HUES6 (cell line): ENCODE measurements around the gene SH3RF1.

Experiments
- H3K27ac ChIP-seq: 2 replicates; pipeline ENCODE4 v1.7.0; 2013; ENCODE audit warnings: low read depth, mild to moderate bottlenecking, low read length, inconsistent platforms
- H3K27me3 ChIP-seq: 2 replicates; pipeline ENCODE4 v1.6.1; 2013; ENCODE audit warnings: low read length; ENCODE audit not compliant: control insufficient read depth, insufficient read depth
- H3K36me3 ChIP-seq: 2 replicates; pipeline ENCODE4 v1.6.1; 2013; ENCODE audit warnings: low read length; ENCODE audit not compliant: control insufficient read depth, insufficient read depth
- H3K4me1 ChIP-seq: 2 replicates; pipeline ENCODE4 v1.6.1; 2013; ENCODE audit warnings: low read length; ENCODE audit not compliant: control insufficient read depth, insufficient read depth
- H3K4me3 ChIP-seq: 2 replicates; pipeline ENCODE4 v1.5.1; 2013; ENCODE audit warnings: low read depth, low read length
- H3K9ac ChIP-seq: one replicate; pipeline ENCODE4 v1.6.1; 2013; ENCODE audit warnings: mild to moderate bottlenecking, low read length
- H3K9me3 ChIP-seq: 2 replicates; pipeline ENCODE4 v1.6.1; 2013; ENCODE audit warnings: low read depth, low read length; ENCODE audit not compliant: control insufficient read depth, insufficient read depth

SH3RF1 gene

GRCh38 chr4:169249999-169250398 lies 20.8 kb downstream of the SH3RF1 start:
- no peaks in the 10 kb centered on the region for H3K27me3 ChIP-seq
- peaks cover 44% of the 10 kb centered on the region for H3K4me1 ChIP-seq

GRCh38 chr4:169249214-169249973 lies 21.4 kb downstream of the SH3RF1 start:
- Histone ChIP-seq H3K4me1 (peaks cover 44% of the 10 kb centered on the region), H3K4me3 (no peak overlapping the region), H3K27ac (no peak overlapping the region), H3K9ac (no peak overlapping the region), H3K27me3 (no peaks in the 10 kb centered on the region), H3K9me3 (no peaks in the 10 kb centered on the region), H3K36me3 (no peaks in the 10 kb centered on the region)

More at GRCh38 chr4:169249999-169250398, 20.8 kb downstream of the SH3RF1 start:
- Histone ChIP-seq H3K9me3 (no peaks in the 10 kb centered on the region), H3K36me3 (no peaks in the 10 kb centered on the region), H3K4me3 (no peak overlapping the region), H3K27ac (no peak overlapping the region), H3K9ac (no peak overlapping the region)

DNA sequence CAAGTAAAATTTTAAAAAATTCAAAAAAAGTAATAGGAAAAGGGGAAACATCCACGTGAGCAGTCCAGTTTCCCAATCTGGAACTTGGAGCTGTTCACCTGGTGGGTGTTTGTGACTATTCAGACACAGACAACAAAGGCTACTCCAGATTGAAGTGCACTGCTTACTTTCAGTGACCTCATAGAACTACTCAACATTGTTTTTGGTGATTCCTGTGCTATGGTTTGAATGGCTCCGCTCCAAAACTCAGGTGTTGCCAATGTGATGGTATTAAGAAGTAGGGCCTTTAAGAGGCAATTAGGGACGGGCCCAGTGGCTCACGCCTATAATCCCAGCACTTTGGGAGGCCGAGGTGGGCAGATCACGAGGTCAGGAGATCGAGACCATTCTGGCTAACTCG lies 22.1 kb downstream of the SH3RF1 start:
- Histone ChIP-seq H3K4me1 (peaks cover 49% of the 10 kb centered on the region), H3K27me3 (no peaks in the 10 kb centered on the region), H3K9ac (no peak overlapping the region), H3K27ac (no peak overlapping the region), H3K4me3 (no peak overlapping the region), H3K36me3 (no peaks in the 10 kb centered on the region), H3K9me3 (no peaks in the 10 kb centered on the region)

GRCh38 chr4:169246957-169247396 lies 23.8 kb downstream of the SH3RF1 start:
- no peak overlapping the region for H3K9ac ChIP-seq
- H3K27me3 ChIP-seq = no peaks in the 10 kb centered on the region
- peaks cover 34% of the 10 kb centered on the region for H3K4me1 ChIP-seq
- H3K9me3 ChIP-seq = no peaks in the 10 kb centered on the region
- H3K27ac ChIP-seq = no peak overlapping the region
- 0 out of 2 replicates have a peak, but pooled peaks cover 3% of the 10 kb centered on the region for H3K36me3 ChIP-seq
- H3K4me3 ChIP-seq = no peak overlapping the region

GRCh38 chr4:169246279-169246678 lies 24.5 kb downstream of the SH3RF1 start:
- no peak overlapping the region for H3K9ac ChIP-seq
- H3K36me3 ChIP-seq = 0 out of 2 replicates have a peak, but pooled peaks cover 3% of the 10 kb centered on the region
- H3K9me3 ChIP-seq = no peaks in the 10 kb centered on the region
- H3K27ac ChIP-seq = no peak overlapping the region
- no peaks in the 10 kb centered on the region for H3K27me3 ChIP-seq
- H3K4me1 ChIP-seq = peaks cover 27% of the 10 kb centered on the region
- H3K4me3 ChIP-seq = no peak overlapping the region

DNA sequence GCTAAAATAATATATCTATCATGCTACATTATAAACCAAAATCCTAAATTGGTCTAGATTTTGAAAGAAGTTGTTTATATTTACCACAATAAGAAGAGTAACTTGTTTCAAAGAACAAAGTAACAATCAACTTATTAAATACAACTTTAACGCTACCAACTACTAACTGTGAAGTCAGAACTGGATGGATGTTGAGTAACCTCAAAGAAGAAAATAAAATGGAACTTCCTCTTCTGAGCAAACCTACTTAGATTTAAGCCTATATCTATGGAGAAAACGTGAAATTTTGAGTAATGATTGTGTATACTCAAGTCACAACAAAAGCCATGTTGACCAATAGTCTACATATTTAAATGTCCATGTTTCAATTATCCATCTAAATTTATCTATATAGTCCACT lies 25.7 kb downstream of the SH3RF1 start:
- Histone ChIP-seq H3K4me3 (no peak overlapping the region), H3K36me3 (0 out of 2 replicates have a peak, but pooled peaks cover 3% of the 10 kb centered on the region), H3K27me3 (no peaks in the 10 kb centered on the region), H3K9ac (no peak overlapping the region), H3K9me3 (no peaks in the 10 kb centered on the region), H3K4me1 (peaks cover 17% of the 10 kb centered on the region), H3K27ac (no peak overlapping the region)

- Histone ChIP-seq H3K9ac (no peak overlapping the region), H3K27ac (peak overlapping the region; percentile 69; the same call in 1 of the 2 replicates), H3K27me3 (no peaks in the 10 kb centered on the region), H3K9me3 (no peaks in the 10 kb centered on the region), H3K4me3 (no peak overlapping the region), H3K36me3 (0 out of 2 replicates have a peak, but pooled peaks cover 3% of the 10 kb centered on the region), H3K4me1 (peaks cover 17% of the 10 kb centered on the region)
These were observed 26.7 kb downstream of the SH3RF1 start for GRCh38 chr4:169243825-169244609.

DNA sequence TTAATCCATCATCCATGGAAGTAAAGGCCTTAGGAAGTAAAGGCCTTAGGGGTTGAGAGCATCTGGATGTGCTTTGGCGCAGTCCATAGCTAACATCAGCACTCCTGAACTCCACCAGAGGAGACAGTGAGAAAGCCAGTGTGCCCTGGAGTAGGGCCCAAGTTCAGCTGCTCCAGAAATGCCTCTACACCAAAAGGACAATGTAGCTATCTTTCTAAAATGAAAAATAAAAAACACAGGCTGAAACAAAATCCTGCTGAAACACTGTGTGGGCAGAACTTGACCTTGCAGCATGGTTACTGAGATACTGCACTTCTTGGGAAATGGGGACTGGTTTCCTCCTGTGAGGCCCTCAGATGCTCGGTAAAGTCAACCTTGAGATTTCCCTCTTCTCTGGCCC lies 29.3 kb downstream of the SH3RF1 start:
- H3K27me3 ChIP-seq = no peaks in the 10 kb centered on the region
- no peak overlapping the region for H3K9ac ChIP-seq
- H3K4me1 ChIP-seq = peaks cover 17% of the 10 kb centered on the region
- no peak overlapping the region for H3K27ac ChIP-seq
- H3K4me3 ChIP-seq = no peak overlapping the region
- 0 out of 2 replicates have a peak, but pooled peaks cover 3% of the 10 kb centered on the region for H3K36me3 ChIP-seq
- H3K9me3 ChIP-seq = no peaks in the 10 kb centered on the region

DNA sequence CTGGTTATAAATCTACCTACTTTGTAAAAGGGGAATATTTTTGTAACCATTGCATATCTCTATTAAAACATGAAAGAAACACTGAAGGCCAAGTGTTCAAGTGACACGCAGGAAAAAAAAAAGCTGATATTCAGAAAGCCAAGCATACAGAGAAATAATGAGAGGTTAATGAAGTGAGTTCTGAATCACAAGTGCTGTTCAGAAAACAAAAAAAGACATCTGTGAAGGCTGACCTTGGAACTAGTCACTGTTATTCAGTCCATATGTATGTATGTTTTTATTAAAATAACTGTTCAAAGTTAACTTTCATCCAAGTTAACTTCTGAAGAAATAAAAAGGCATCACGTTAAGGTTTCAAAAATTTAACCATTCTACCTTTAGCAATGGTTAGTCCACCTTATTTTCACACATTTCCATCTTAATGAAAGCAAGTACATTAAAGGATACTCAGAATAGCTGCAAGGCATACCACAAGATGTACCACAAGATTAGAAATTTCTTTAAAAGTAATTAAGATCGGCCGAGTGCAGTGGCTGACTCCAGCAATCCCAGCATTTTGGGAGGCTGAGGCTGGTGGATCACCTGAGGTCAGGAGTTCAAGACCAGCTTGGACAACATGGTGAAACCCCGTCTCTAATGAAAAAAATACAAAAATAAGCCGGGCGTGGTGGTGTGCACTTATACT lies 31.4 kb downstream of the SH3RF1 start:
- H3K9me3 ChIP-seq = no peaks in the 10 kb centered on the region
- no peak overlapping the region for H3K9ac ChIP-seq
- no peaks in the 10 kb centered on the region for H3K27me3 ChIP-seq
- H3K4me1 ChIP-seq = peaks cover 9% of the 10 kb centered on the region
- H3K4me3 ChIP-seq = no peak overlapping the region
- 0 out of 2 replicates have a peak, but pooled peaks cover 3% of the 10 kb centered on the region for H3K36me3 ChIP-seq
- H3K27ac ChIP-seq = no peak overlapping the region

- Histone ChIP-seq H3K27ac (no peak overlapping the region), H3K36me3 (0 out of 2 replicates have a peak, but pooled peaks cover 3% of the 10 kb centered on the region), H3K9me3 (no peaks in the 10 kb centered on the region), H3K9ac (no peak overlapping the region), H3K4me1 (no peaks in the 10 kb centered on the region; the same call in none of the 2 replicates), H3K27me3 (no peaks in the 10 kb centered on the region), H3K4me3 (no peak overlapping the region)
These were observed 32.3 kb downstream of the SH3RF1 start for GRCh38 chr4:169238445-169238844.
